ENCODE measurements around the gene ABHD17A.

The ABHD17A gene

DNA sequence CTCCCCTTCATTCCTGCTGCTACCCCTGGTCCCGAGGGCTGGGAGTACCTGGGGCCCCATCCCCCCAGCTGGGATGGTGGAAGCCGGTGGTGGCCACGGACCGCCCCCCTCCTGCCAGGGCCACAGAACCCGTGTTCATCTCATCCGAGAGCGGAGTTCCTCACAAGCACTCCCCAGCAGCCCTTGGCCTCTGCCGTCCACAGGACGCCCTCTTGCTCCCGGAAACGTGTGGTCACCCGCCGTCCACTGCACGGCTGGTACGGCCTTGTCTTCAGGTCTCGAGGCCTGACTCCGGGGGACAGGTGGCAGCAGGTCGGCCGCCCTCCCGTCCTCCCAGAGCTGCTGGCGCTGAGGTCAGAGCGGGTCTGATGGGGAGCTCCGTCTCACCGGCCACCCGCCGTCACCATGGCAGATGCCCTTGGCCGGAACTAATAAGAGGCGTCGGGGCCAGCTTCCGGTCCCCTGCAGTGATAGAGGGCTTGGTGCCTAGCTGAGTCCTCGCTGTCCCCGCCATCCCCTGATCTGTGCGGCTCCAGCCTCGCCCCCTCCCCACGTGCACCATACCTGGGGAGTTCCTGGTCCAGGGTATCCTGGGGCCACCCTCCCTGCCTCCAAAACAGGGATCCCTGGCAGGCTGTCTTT, 39.1 kb upstream of the ABHD17A start:
- Histone ChIP-seq H2AFZ (ENCODE audit: low read length) (no peak overlapping the region), H3K27me3 (replicated peaks; ENCODE audit: insufficient read depth, low read length) (no peaks in the 10 kb centered on the region), H4K20me1 (ENCODE audit: insufficient read depth, low read length) (no peaks in the 10 kb centered on the region), H3K27ac (ENCODE audit: low read length) (peak overlapping the region; percentile 70; the same call in 1 of the 2 replicates), H3K9ac (ENCODE audit: low read length) (no peak overlapping the region), H3K79me2 (ENCODE audit: low read length) (peaks cover 5% of the 10 kb centered on the region; the same call in 1 of the 2 replicates), H3K4me2 (ENCODE audit: low read depth, low read length) (no peak overlapping the region), H3K9me2 (replicated peaks; ENCODE audit: insufficient read depth, low read length) (no peaks in the 10 kb centered on the region), H3K9me3 (replicated peaks; ENCODE audit: insufficient read depth, low read length) (no peaks in the 10 kb centered on the region), H3F3A (ENCODE audit: insufficient read depth, low read length) (peaks cover 22% of the 10 kb centered on the region), H3K4me3 (ENCODE audit: low read length) (no peak overlapping the region), H3K36me3 (replicated peaks; ENCODE audit: insufficient read depth, low read length) (no peaks in the 10 kb centered on the region), H3K4me1 (ENCODE audit: low read length) (peaks cover 15% of the 10 kb centered on the region)
- DNase-seq: no peak
- TF ChIP-seq EZH2 (optimal IDR thresholded peaks at IDR 0.05; ENCODE audit: low read depth, low read length): no peak
- no peak for TF ChIP-seq EZH2phosphoT487 (IDR thresholded peaks at IDR 0.05; ENCODE audit: low read length)
- no peak for TF ChIP-seq CTCF (IDR thresholded peaks at IDR 0.05; ENCODE audit: low read length)

- peak overlapping the region; percentile 67; the same call in 1 of the 2 replicates for H3K4me2 ChIP-seq (ENCODE audit: low read depth, low read length)
- H3K4me3 ChIP-seq (ENCODE audit: low read length): peak overlapping the region; percentile 17; the same call in 1 of the 2 replicates
- H4K20me1 ChIP-seq (ENCODE audit: insufficient read depth, low read length): no peaks in the 10 kb centered on the region
- H3K4me1 ChIP-seq (ENCODE audit: low read length): peaks cover 15% of the 10 kb centered on the region
- H3K9me2 ChIP-seq (replicated peaks; ENCODE audit: insufficient read depth, low read length): no peaks in the 10 kb centered on the region
- peak; percentile 87 for DNase-seq
- H3K79me2 ChIP-seq (ENCODE audit: low read length): peaks cover 5% of the 10 kb centered on the region; the same call in 1 of the 2 replicates
- TF ChIP-seq EZH2phosphoT487 (IDR thresholded peaks at IDR 0.05; ENCODE audit: low read length) (no peak), CTCF (IDR thresholded peaks at IDR 0.05; ENCODE audit: low read length) (peak; percentile 38)
- no peaks in the 10 kb centered on the region for H3K27me3 ChIP-seq (replicated peaks; ENCODE audit: insufficient read depth, low read length)
- peaks cover 19% of the 10 kb centered on the region for H3F3A ChIP-seq (ENCODE audit: insufficient read depth, low read length)
- H3K9me3 ChIP-seq (replicated peaks; ENCODE audit: insufficient read depth, low read length): no peaks in the 10 kb centered on the region
- H3K27ac ChIP-seq (ENCODE audit: low read length): peak overlapping the region; percentile 70
- H3K36me3 ChIP-seq (replicated peaks; ENCODE audit: insufficient read depth, low read length): no peaks in the 10 kb centered on the region
- peak overlapping the region; percentile 16; the same call in 1 of the 2 replicates for H3K9ac ChIP-seq (ENCODE audit: low read length)
- 0 out of 2 replicates have a peak overlapping the region, but pooled peaks have one; percentile 5 for H2AFZ ChIP-seq (ENCODE audit: low read length)
These were observed 38.0 kb upstream of the ABHD17A start for GRCh38 chr19:1923319-1923718.

- Histone ChIP-seq H2AFZ (ENCODE audit: low read length) (no peak overlapping the region), H3K4me1 (ENCODE audit: low read length) (peaks cover 15% of the 10 kb centered on the region), H3F3A (ENCODE audit: insufficient read depth, low read length) (peaks cover 19% of the 10 kb centered on the region), H3K9ac (ENCODE audit: low read length) (no peak overlapping the region), H3K4me3 (ENCODE audit: low read length) (0 out of 2 replicates have a peak overlapping the region, but pooled peaks have one; percentile 17), H3K9me2 (replicated peaks; ENCODE audit: insufficient read depth, low read length) (no peaks in the 10 kb centered on the region), H3K27ac (ENCODE audit: low read length) (peak overlapping the region; percentile 70; the same call in 1 of the 2 replicates), H4K20me1 (ENCODE audit: insufficient read depth, low read length) (no peaks in the 10 kb centered on the region), H3K27me3 (replicated peaks; ENCODE audit: insufficient read depth, low read length) (no peaks in the 10 kb centered on the region), H3K36me3 (replicated peaks; ENCODE audit: insufficient read depth, low read length) (no peaks in the 10 kb centered on the region), H3K9me3 (replicated peaks; ENCODE audit: insufficient read depth, low read length) (no peaks in the 10 kb centered on the region), H3K79me2 (ENCODE audit: low read length) (peaks cover 5% of the 10 kb centered on the region; the same call in 1 of the 2 replicates), H3K4me2 (ENCODE audit: low read depth, low read length) (peak overlapping the region; percentile 67; the same call in 1 of the 2 replicates)
- no peak for DNase-seq
- TF ChIP-seq EZH2 (optimal IDR thresholded peaks at IDR 0.05; ENCODE audit: low read depth, low read length) (no peak), CTCF (IDR thresholded peaks at IDR 0.05; ENCODE audit: low read length) (no peak), EZH2phosphoT487 (IDR thresholded peaks at IDR 0.05; ENCODE audit: low read length) (no peak)
These were observed 37.5 kb upstream of the ABHD17A start for GRCh38 chr19:1922803-1923202.
